Thyroid gland (tissue), 4 donors: ENCODE data around the gene DYNC2I2. TPM values are rescaled to one million over a fixed set of nuclear protein-coding genes. Genes with fewer than 3 reads are reported as not detected.

Experiments used
- DNase-seq, 2 donors: peaks; one replicate each; pipeline ENCODE4 v3.0.0-alpha.2; 2019
- H3K27ac ChIP-seq, 3 donors: fragments of 200-600 bp; sonication (generic); 1 replicate in 2 of 3; 2 replicates in 1 of 3; pipeline ENCODE4 v1.5.1; 2016 to 2019; ENCODE audit warnings: mild to moderate bottlenecking in 1 of 3, moderate library complexity in 1 of 3
- H3K27me3 ChIP-seq: fragments of 200-600 bp; sonication (generic); one replicate; pipeline ENCODE4 v1.5.1; 2019
- H3K36me3 ChIP-seq, 2 donors: fragments of 200-600 bp; sonication (generic); one replicate each; pipeline ENCODE4 v1.5.1; 2016 to 2019
- H3K4me1 ChIP-seq, 2 donors: fragments of 200-600 bp; sonication (generic); one replicate each; pipeline ENCODE4 v1.5.1; 2017 to 2019
- H3K4me3 ChIP-seq, 3 donors: fragments of 200-600 bp; sonication (generic); replicated peaks in 1 of 3; 1 replicate in 2 of 3; 2 replicates in 1 of 3; pipeline ENCODE4 v1.5.1; 2016; ENCODE audit warnings: mild to moderate bottlenecking in 1 of 3
- H3K9me3 ChIP-seq: fragments of 200-600 bp; sonication (generic); one replicate; pipeline ENCODE4 v1.5.1; 2017
- POLR2A ChIP-seq, 2 donors: fragments of 450-650 bp; IDR thresholded peaks; one replicate each; pipeline ENCODE4 v1.6.1; 2017; ENCODE audit warnings: antibody characterized with exemption in 2 of 2, mild to moderate bottlenecking in 2 of 2, moderate library complexity in 1 of 2
- WGBS, 2 donors: methylation state at CpG; one replicate each; pipeline ENCODE4 v1.1.5; 2017; 5-methylcytosine and 5-hydroxymethylcytosine counted together
- intact Hi-C: fragments of 100-400 bp; cut with DNase I; formaldehyde crosslinking; loops from one replicate; pipeline ENCODE4 v1.15.1; 2023
- total RNA-seq, 4 donors: library from RNA; depleted of rRNA; stranded (reverse); fragments of >200 nt; gene quantifications; one replicate each; pipeline ENCODE4 v1.2.3, GENCODE V29; 2016
- TF ChIP-seq, protein P1 (sequence below), 6 experiments: fragments of 200-600 bp in 3 of 6; fragments of 450-650 bp in 3 of 6; sonication (generic) in 3 of 6; IDR thresholded peaks; one replicate each; pipeline ENCODE4 v1.5.1; 2016 to 2019; ENCODE audit warnings: antibody characterized with exemption in 6 of 6, mild to moderate bottlenecking in 2 of 6, inconsistent platforms in 1 of 6, moderate library complexity in 1 of 6

Gene DYNC2I2
- total RNA-seq, 4 donors from 2014 or later = 86.1 to 179 (median 132) TPM

- Histone ChIP-seq H3K4me3 (no peak overlapping the region), H3K4me1 (peaks cover 6 to 20% of the 10 kb centered on the region in 2 donors), H3K27me3 (no peaks in the 10 kb centered on the region), H3K36me3 (peaks cover 84 to 97% of the 10 kb centered on the region in 2 donors), H3K9me3 (no peaks in the 10 kb centered on the region), H3K27ac (no peak overlapping the region)
- intact Hi-C loops = loop anchor here (10.0 kb wide), 2 partner anchors 55 to 95 kb away; partner anchors contain the start of genes SET and ZDHHC12
- 74 to 77% methylated on average over 6 to 9 of the region's 9 CpGs for WGBS, 2 donors
- TF ChIP-seq POLR2A (IDR thresholded peaks at IDR 0.05) = no peak
- TF ChIP-seq, protein P1, sequence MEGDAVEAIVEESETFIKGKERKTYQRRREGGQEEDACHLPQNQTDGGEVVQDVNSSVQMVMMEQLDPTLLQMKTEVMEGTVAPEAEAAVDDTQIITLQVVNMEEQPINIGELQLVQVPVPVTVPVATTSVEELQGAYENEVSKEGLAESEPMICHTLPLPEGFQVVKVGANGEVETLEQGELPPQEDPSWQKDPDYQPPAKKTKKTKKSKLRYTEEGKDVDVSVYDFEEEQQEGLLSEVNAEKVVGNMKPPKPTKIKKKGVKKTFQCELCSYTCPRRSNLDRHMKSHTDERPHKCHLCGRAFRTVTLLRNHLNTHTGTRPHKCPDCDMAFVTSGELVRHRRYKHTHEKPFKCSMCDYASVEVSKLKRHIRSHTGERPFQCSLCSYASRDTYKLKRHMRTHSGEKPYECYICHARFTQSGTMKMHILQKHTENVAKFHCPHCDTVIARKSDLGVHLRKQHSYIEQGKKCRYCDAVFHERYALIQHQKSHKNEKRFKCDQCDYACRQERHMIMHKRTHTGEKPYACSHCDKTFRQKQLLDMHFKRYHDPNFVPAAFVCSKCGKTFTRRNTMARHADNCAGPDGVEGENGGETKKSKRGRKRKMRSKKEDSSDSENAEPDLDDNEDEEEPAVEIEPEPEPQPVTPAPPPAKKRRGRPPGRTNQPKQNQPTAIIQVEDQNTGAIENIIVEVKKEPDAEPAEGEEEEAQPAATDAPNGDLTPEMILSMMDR (IDR thresholded peaks at IDR 0.05) = no peak
- no peak for DNase-seq
Measured at GRCh38 chr9:128629852-128630545, 26.6 kb downstream of the DYNC2I2 start.

- TF ChIP-seq, protein P1 (IDR thresholded peaks at IDR 0.05) = no peak
- no peak for TF ChIP-seq POLR2A (IDR thresholded peaks at IDR 0.05)
- no peak for DNase-seq
- Histone ChIP-seq H3K27ac (peak overlapping the region in 1 of 3 donors; percentile 26), H3K9me3 (no peaks in the 10 kb centered on the region), H3K27me3 (no peaks in the 10 kb centered on the region), H3K36me3 (peaks cover 89 to 99% of the 10 kb centered on the region in 2 donors), H3K4me3 (no peak overlapping the region), H3K4me1 (peaks cover 0 to 11% of the 10 kb centered on the region in 2 donors)
- 91% methylated on average over 10 of the region's 10 CpGs for WGBS, 2 donors
- intact Hi-C loops = no loop called here
Measured at GRCh38 chr9:128629136-128629535, 27.5 kb downstream of the DYNC2I2 start.

- peak; percentile 35 to 51 for DNase-seq
- intact Hi-C loops = no loop called here
- Histone ChIP-seq H3K27ac (peak overlapping the region in 1 of 3 donors; percentile 26), H3K4me3 (no peak overlapping the region), H3K9me3 (no peaks in the 10 kb centered on the region), H3K27me3 (no peaks in the 10 kb centered on the region), H3K4me1 (peaks cover 0 to 9% of the 10 kb centered on the region in 2 donors), H3K36me3 (peaks cover 84 to 97% of the 10 kb centered on the region in 2 donors)
- WGBS, 2 donors = 75 to 95% methylated on average over 8 to 17 of the region's 17 CpGs
- TF ChIP-seq, protein P1 (IDR thresholded peaks at IDR 0.05) = no peak
- TF ChIP-seq POLR2A (IDR thresholded peaks at IDR 0.05) = no peak
Measured at GRCh38 chr9:128628471-128629048, 28.1 kb downstream of the DYNC2I2 start.

DNA sequence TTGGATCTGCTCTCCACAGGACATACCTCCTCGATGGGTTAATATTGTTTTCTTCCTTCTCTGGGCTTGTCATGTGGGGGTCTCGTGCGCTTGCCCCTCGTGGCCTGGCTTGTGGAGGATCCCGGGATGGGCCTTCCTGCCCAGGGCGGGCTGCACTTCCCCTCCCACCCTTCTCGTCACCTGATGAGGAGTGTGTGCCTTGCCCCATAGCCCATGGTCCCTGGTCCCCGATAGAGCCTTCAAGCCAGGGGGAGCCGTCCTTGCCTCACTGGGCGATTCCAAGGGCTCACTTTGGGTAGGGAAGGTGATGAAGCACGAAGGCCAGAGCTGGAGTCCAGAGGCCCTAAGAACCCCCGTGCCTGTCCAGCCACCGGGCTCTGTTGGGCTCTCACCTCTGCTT lies 28.7 kb downstream of the DYNC2I2 start:
- Histone ChIP-seq H3K4me3 (no peak overlapping the region), H3K4me1 (peaks cover 0 to 9% of the 10 kb centered on the region in 2 donors), H3K36me3 (peaks cover 84 to 97% of the 10 kb centered on the region in 2 donors), H3K27ac (peak overlapping the region in 1 of 3 donors; percentile 26), H3K9me3 (no peaks in the 10 kb centered on the region), H3K27me3 (no peaks in the 10 kb centered on the region)
- DNase-seq = no peak
- TF ChIP-seq, protein P1 (IDR thresholded peaks at IDR 0.05) = no peak
- no peak for TF ChIP-seq POLR2A (IDR thresholded peaks at IDR 0.05)
- intact Hi-C loops = no loop called here
- 79 to 80% methylated on average over 9 to 13 of the region's 13 CpGs for WGBS, 2 donors
